ENCODE data around the gene CCSAP. TPM values are rescaled to one million over a fixed set of nuclear protein-coding genes. Genes with fewer than 3 reads are reported as not detected.

Gene CCSAP, protein sequence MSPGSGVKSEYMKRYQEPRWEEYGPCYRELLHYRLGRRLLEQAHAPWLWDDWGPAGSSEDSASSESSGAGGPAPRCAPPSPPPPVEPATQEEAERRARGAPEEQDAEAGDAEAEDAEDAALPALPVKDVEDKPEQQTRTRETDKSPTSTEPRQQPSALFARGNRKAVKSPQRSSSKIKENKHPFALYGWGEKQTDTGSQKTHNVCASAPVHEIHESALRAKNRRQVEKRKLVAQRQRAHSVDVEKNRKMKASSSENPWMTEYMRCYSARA
- total RNA-seq, result 1 to 10 TPM; 8.0 to 9.2 TPM
- 1 to 10 TPM; 1.2 to 1.5 (median 1.3) TPM for polyA plus RNA-seq
- 10.1 to 23.2 (median 19.6) reads per million in 6 experiments for total RNA-seq

DNA sequence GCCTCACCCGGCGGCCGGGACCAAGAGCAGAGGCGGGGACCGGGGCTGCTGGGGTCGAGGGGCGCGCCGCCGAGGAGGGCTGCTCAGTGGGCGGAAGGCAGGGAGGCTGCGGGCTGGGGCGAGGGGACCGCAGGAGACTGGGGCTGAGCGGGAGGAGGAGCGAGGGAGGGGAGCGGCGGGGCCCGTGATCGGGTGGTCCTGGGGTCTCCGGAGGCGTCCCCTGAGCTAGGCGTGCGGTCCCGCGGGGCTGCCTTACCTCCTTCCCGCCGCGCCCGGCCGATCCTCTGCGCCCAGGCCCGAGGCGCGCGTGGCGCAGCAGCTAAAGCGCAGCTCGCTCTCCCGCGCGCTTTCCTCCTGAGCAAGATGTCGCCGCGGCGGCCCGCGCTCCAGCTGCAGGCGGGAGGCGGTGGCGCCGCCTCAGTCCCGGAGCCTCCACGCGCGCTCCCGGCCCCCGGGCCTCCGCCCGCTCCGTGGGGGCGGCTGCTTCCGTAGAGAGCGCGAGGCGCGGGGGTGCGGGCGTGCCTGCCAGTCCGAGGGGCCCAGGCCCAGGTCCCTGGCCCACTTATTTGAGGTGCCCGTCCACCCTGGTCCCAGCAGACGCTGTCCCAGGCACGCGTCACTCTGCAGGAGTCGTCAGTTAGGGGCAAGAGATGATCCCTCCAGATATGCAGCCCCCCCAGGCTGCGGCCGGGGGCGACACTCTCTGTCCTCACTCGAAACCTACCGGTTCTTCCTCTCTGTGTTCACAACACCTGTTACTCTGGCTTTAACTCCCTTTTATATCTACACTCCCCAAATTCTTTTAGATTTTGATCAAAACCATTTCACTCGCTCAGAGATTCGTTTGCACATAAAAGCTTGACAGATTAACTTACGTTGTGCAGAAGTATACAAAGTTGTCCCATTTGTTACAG, at the start of gene CCSAP:
CCSAP (minus strand) TSS at position 392 of the 914 bp plus-strand sequence. CDS start 582 bp downstream, outside the sequence.
- Mint-ChIP-seq H3K36me3 (no peaks in the 10 kb centered on the region), H3K4me1 (peaks cover 21 to 41% (median 34%) of the 10 kb centered on the region in 4 donors), H3K27ac (peak within 1 kb of the TSS; percentile 88 to 97 (median 92)), H3K27me3 (peaks cover 0 to 10% (median 2%) of the 10 kb centered on the region in 5 donors), H3K9me3 (no peaks in the 10 kb centered on the region), H3K4me3 (peak within 1 kb of the TSS; percentile 89 to 96 (median 94))
- DNase-seq (peak in 7 of 10 donors; percentile 44 to 89 (median 55)), ATAC-seq (peak; percentile 72 to 77)
- POLR2A ChIA-PET, result interaction anchor here (0.7 to 2.8 kb wide), 10 partner anchors 17 to 913 kb away, joined by 3 to 13 read pairs (median 4); partner anchors contain the start of genes ABCB10, NUP133 and RAB4A

DNA sequence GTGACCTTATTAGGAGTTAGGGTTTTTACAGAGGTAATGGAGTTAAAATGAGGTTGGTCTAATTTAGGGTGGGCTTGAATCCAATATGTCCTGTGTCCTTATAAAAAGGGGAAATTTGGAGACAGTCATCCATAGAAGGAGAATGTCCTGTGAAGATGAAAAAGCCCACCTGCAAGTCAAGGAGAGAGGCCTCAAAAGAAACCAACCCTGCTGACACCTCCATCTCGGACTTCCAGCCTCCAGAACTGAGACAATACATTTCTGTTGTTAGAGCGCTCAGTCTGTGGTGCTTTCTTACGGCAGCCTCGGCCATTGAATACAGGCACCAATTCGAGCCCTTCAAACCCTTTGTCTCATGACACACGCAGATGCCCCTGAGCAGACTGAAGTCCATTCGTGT, 47.3 kb upstream of the CCSAP start:
- no peak for ATAC-seq
- peaks cover 0 to 4% (median 0%) of the 10 kb centered on the region in 9 donors for H3K9me3 Mint-ChIP-seq
- H3K36me3 Mint-ChIP-seq, result peaks cover 0 to 3% (median 2%) of the 10 kb centered on the region in 3 donors
- no peaks in the 10 kb centered on the region for H3K4me1 Mint-ChIP-seq
- POLR2A ChIA-PET, result no interaction called here
- no peak overlapping the region for H3K27ac Mint-ChIP-seq
- no peak for DNase-seq
- no peak overlapping the region for H3K4me3 Mint-ChIP-seq
- peaks cover 8 to 45% (median 25%) of the 10 kb centered on the region in 5 donors for H3K27me3 Mint-ChIP-seq

DNA sequence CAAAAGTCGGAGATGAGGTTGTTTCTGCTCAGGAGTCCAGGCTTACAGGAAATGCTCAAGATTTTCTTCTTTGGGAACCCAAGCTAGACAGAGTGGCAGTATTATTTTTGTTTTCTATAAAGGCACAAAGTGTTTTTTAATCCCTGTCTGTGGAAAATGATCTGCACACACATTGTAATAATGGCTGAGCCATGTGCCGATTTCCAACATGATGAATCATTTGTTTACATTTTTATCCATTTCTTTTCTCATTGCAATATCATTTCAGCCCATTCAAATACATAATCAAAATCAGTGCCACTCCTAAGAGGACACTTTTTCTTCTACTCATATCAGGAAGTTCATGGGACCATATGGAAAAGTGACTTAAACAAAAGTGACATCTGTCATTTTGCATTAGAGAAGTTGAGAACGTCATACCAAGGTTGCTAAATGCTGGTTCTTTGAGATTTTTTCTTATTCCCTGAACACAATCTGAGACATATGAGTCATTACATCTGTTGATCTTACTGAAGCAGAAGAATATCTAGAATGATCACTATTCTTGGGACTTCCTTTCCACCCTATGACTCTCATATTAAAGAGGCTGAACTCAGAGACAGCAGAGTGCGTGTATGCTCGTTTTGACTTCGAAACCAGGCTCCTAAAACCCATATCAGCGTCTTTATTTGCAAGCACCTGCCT, 46.2 kb upstream of the CCSAP start:
- Mint-ChIP-seq H3K36me3 (no peaks in the 10 kb centered on the region), H3K4me3 (no peak overlapping the region), H3K9me3 (peaks cover 0 to 4% (median 0%) of the 10 kb centered on the region in 9 donors), H3K27ac (no peak overlapping the region), H3K27me3 (peaks cover 3 to 34% (median 19%) of the 10 kb centered on the region in 5 donors), H3K4me1 (no peaks in the 10 kb centered on the region)
- DNase-seq (no peak), ATAC-seq (no peak)
- POLR2A ChIA-PET, result no interaction called here

DNA sequence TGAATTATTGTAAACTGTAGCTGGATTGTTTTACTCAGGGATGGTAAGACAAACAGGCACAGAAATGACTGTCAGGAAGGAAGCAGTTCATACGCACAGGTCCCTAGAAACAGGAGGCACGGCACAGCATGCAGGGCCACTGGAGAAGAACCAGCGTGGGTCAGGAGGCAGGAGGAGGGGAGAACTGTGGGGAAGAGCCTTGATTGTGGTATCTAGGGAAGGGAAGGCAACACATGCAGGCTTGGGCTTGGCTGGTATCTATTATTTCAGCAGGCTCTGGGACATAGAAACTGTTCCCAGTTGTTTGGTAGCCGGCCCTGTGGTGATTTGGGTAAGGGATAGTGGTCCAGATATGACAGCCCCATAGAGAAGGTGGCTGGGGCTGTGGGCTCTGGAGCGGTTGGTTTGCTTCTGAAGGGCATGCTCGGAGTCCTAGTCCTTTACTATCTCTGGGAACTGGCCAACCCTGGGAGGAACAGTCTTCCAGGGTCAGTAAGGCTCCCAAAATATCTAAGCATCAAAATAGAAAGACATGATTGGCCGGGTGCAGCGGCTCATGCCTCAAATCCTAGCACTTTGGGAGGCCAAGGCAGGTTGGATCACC, 43.1 kb upstream of the CCSAP start:
- no peak for ATAC-seq
- H3K9me3 Mint-ChIP-seq, result peaks cover 0 to 4% (median 0%) of the 10 kb centered on the region in 9 donors
- no peaks in the 10 kb centered on the region for H3K36me3 Mint-ChIP-seq
- H3K27ac Mint-ChIP-seq, result no peak overlapping the region
- DNase-seq, result no peak
- peaks cover 0 to 13% (median 7%) of the 10 kb centered on the region in 5 donors for H3K27me3 Mint-ChIP-seq
- POLR2A ChIA-PET, result no interaction called here
- H3K4me3 Mint-ChIP-seq, result no peak overlapping the region
- H3K4me1 Mint-ChIP-seq, result no peaks in the 10 kb centered on the region

DNA sequence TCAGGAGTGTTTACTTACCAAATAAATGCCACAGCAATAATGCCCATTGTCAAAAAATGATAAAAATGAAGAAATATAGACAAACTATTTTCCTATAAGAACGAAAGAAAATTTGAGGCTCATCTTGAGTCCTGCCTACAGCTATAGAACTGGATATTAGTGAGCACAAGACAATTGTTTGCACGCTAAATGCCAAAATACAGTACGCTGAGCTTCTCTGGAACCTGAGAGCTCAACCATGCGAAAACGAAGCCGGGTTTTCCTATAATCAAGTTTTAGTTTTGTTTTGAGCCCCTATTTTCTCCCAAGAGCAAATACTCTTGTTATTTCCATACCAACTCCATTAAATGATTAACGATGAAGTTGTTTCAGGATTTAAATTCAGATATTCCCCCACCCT, 42.0 kb upstream of the CCSAP start:
- H3K9me3 Mint-ChIP-seq, result peaks cover 0 to 4% (median 0%) of the 10 kb centered on the region in 9 donors
- no peak for ATAC-seq
- H3K27me3 Mint-ChIP-seq, result peaks cover 0 to 11% (median 3%) of the 10 kb centered on the region in 5 donors
- H3K27ac Mint-ChIP-seq, result no peak overlapping the region
- no peak overlapping the region for H3K4me3 Mint-ChIP-seq
- no peaks in the 10 kb centered on the region for H3K36me3 Mint-ChIP-seq
- POLR2A ChIA-PET, result no interaction called here
- no peak for DNase-seq
- H3K4me1 Mint-ChIP-seq, result no peaks in the 10 kb centered on the region

DNA sequence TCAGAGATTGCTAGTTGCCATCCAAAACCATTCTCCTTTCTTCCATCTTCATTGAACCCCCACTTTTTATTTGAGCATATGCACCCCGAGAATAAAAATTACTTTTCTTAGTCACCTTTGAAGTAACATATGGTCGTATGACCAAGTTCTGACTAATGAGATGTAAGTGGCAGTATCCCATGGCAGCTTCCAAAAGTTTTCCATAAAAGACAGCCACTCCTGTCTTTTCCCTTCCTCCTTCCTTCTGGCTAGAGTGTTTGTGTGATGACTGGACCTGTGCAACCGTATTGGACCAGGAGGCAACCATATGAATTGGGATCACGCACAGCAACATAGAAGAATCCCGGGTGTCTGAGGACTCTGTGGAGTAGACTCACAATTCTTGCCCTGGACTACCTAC, 41.1 kb upstream of the CCSAP start:
- Mint-ChIP-seq H3K27me3 (peaks cover 0 to 11% (median 3%) of the 10 kb centered on the region in 5 donors), H3K27ac (no peak overlapping the region), H3K36me3 (no peaks in the 10 kb centered on the region), H3K4me3 (no peak overlapping the region), H3K4me1 (no peaks in the 10 kb centered on the region), H3K9me3 (no peaks in the 10 kb centered on the region)
- POLR2A ChIA-PET, result no interaction called here
- DNase-seq, result no peak
- no peak for ATAC-seq

DNA sequence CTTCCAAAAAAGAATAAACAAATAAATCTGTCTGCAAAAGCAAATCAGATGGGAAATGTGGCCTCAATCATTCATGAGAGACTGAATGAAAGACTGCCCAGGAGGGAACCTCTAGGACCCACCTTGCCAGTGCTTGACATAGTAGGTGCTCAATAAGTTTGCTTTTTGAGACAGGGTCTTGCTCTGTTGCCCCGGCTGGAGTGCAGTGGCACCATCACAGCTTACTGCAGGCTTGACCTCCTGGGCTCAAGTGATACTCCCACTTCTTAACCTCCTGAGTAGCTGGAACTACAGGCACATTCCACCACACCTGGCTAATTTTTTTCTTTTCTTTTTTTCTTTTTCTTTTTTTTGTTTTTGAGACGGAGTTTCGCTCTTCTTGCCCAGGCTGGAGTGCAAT, 40.3 kb upstream of the CCSAP start:
- Mint-ChIP-seq H3K27me3 (peaks cover 0 to 13% (median 3%) of the 10 kb centered on the region in 5 donors), H3K9me3 (no peaks in the 10 kb centered on the region), H3K4me1 (no peaks in the 10 kb centered on the region), H3K27ac (no peak overlapping the region), H3K36me3 (no peaks in the 10 kb centered on the region), H3K4me3 (no peak overlapping the region)
- ATAC-seq, result no peak
- POLR2A ChIA-PET, result no interaction called here
- DNase-seq, result no peak

DNA sequence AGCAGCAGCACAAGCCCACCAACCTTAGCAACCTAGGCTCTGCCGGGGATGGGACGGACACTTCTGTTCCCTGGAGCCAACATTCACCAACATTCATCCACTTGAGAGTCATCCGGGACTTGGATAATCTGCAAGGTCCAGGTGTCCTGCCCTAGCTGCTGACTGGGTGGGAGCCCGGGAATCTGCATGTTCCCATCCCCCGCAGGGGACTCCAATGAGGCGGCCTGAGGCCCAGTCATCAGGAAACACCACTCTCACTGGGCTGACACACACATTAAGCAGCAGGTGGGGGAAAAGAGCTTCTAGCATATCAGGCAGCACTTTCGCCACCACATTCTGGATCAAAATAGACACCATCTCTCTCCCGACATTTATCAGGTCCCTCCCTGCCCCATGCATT, 38.4 kb upstream of the CCSAP start:
- Mint-ChIP-seq H3K36me3 (no peaks in the 10 kb centered on the region), H3K4me3 (no peak overlapping the region), H3K4me1 (no peaks in the 10 kb centered on the region), H3K9me3 (no peaks in the 10 kb centered on the region), H3K27me3 (peaks cover 0 to 13% (median 3%) of the 10 kb centered on the region in 5 donors), H3K27ac (no peak overlapping the region)
- DNase-seq (no peak), ATAC-seq (no peak)
- POLR2A ChIA-PET, result no interaction called here

DNA sequence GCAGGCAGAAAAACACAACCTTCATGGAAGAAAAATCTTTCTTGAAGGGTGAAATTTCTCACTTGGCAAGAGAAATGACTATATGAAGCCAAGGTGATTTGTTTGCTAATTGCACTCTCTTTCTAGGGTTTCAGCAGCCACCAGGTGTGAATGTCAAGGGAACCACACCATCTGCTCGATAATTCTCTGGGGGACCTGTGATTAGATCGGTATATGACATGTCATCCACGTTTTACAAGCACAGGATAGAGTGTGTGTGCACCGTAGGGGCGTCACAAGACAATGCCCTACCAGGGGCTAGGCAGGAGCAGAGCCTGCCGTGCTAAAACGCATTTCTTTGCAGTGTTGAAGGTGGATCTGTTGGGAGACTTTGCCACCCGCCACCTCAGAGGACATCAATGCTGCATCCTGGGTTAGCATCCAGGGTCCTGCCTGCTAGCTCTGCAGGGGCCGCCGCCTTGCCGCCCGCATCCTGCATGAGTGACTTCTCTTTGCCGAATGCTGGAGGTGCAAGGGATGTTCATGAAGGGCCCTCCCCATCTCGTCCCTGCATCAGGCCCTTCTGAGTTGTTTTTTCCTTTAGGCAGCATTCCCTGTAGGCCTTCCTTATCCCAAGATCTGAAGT, 37.8 kb upstream of the CCSAP start:
- Mint-ChIP-seq H3K9me3 (no peaks in the 10 kb centered on the region), H3K4me3 (no peak overlapping the region), H3K4me1 (no peaks in the 10 kb centered on the region), H3K27me3 (peaks cover 0 to 11% (median 4%) of the 10 kb centered on the region in 5 donors), H3K27ac (no peak overlapping the region), H3K36me3 (no peaks in the 10 kb centered on the region)
- POLR2A ChIA-PET, result no interaction called here
- DNase-seq (no peak), ATAC-seq (no peak)

DNA sequence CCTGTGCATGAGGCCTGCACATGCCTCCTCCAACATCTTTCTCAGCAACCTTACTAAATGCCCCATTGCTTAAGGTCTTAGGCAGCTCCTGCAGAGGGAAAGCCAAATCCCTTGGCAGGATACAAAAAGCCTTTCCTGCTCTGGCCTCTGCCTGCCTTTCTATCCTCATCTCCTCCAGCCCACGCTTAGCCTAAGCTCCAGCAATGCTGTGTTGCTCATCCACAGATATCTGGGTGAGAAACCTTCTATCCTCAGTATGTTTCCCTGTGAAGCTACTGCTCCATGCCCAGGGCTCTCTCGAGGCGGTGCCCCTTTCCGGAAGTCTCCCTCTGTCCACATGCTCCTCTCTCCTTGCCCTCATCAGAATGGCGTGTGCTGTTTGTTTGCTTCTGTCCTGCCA, 37.0 kb upstream of the CCSAP start:
- Mint-ChIP-seq H3K4me3 (no peak overlapping the region), H3K27me3 (peaks cover 0 to 10% (median 4%) of the 10 kb centered on the region in 5 donors), H3K9me3 (no peaks in the 10 kb centered on the region), H3K27ac (no peak overlapping the region), H3K36me3 (no peaks in the 10 kb centered on the region), H3K4me1 (no peaks in the 10 kb centered on the region)
- DNase-seq, result no peak
- no peak for ATAC-seq
- POLR2A ChIA-PET, result no interaction called here

DNA sequence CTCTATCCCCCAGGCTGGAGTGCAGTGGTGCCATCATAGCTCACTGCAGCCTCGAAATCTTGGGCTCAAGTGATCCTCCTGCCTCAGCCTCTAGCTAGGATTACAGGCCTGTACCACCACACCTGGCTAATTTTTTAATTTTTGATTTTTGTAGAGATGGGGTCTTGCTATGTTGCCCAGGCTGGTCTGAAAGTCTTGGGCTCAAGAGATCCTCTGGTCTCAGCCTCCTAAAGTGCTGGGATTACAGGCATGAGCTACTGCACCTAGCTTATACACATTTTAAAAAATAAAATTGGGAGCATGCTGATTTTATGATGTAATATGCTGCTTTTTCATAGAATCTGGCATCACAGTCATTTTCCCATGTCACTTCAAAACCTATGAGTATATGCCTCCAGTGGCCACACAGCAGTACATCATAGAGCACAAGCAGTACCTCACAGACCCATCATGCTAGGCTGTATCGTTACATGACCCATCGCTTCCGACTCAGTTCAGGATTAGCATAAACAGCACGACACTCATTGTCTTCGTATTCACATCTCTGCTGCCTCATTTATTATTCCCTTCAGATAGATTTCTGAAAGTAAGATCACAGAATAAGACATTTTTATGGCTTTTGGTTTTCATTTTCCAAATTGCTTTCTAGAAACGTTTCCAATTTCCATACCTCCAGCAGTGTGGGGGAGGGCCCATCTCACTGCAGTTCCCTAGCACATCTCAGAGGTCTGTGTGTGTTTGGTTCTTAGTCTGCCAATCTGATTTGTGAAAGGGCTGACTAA, 35.9 kb upstream of the CCSAP start:
- Mint-ChIP-seq H3K4me1 (no peaks in the 10 kb centered on the region), H3K9me3 (no peaks in the 10 kb centered on the region), H3K4me3 (no peak overlapping the region), H3K27me3 (peaks cover 0 to 12% (median 6%) of the 10 kb centered on the region in 5 donors), H3K36me3 (no peaks in the 10 kb centered on the region), H3K27ac (no peak overlapping the region)
- DNase-seq, result no peak
- POLR2A ChIA-PET, result no interaction called here
- ATAC-seq, result no peak

All from naive thymus-derived CD8-positive, alpha-beta T cell (primary cell).